HG03039 (cell line): ENCODE measurements around the gene APOH.

ENCODE experiments used
- ATAC-seq: cut with Tn5 transposase; IDR thresholded peaks from one replicate; pipeline ENCODE4 v1.9.1; 2021; ENCODE audit warnings: mild to moderate bottlenecking, moderate library complexity; ENCODE audit not compliant: unreplicated experiment

APOH gene

DNA sequence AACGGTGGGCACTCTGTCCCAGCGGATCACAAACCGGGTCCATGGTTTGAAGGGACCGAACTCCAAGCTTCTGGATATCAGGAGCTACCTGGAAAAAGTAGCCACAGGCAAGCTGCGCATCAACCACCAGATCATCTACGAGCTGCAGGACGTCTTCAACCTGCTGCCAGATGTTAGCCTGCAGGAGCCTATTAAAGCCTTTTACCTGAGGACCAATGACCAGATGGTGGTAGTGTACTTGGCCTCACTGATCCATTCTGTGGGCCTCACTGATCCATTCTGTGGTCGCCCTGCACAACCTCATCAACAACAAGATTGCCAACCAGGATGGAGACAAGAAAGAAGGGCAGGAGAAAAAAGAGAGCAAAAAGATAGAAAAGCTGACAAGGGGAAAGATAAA lies 31.0 kb downstream of the APOH start:
- ATAC-seq: no peak

DNA sequence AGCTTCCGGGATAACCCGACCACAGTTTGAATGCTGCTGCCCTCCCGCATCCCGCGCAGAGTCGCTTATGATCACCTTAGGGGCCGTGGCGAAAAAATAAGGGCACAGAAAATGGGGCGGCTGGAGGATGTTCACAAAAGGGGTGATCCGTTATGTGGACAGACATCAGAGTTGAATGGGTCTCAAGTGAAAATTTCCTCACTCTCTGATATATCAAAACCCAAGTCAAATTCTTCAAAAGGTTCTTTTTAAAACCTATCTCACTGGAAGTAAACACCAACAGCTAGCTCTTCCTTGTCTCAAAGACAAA lies 36.9 kb downstream of the APOH start:
- peak; percentile 9 for ATAC-seq

DNA sequence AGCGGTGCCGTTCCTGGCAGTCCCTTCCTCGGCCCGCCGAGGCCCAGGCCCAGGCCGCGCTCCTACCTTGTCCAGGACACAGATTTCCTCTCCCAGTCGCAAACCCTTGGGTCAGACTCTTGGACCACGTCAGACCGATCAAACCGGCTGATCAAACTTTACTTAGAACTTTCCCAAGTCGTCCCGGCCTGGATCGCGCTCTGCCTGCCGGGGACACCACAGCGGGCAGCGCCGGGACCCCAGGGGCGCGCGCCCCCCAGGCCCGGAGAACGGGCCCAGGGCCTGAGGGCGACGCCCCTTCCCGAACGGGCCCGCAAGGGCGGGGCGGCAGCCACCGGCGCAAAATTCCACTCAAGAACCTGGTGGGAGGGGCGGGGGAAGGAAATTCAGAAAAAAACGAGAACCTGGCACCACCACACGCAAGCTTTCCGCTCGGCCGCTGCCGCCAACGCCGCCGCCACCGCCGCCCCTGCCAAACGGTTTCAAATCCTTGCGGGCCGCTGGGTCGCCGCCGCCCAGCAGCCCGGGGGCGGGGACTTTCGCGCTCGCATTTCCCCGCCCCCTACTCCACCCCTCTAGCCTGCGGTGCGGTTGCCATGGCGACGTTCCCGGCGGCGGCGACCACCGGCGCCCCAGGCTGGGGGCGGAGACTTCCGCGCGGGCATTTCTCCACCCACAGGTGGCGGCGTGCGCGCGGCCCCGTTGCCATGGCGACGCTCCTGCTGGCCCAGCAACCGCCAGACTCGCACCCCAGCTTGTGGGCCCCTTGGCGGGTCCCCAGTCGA lies 37.4 kb downstream of the APOH start, which contains the start of gene CEP112:
Gene CEP112 (minus strand): TSS at position 541 of the 785 bp plus-strand sequence.
- peak; percentile 76 for ATAC-seq

DNA sequence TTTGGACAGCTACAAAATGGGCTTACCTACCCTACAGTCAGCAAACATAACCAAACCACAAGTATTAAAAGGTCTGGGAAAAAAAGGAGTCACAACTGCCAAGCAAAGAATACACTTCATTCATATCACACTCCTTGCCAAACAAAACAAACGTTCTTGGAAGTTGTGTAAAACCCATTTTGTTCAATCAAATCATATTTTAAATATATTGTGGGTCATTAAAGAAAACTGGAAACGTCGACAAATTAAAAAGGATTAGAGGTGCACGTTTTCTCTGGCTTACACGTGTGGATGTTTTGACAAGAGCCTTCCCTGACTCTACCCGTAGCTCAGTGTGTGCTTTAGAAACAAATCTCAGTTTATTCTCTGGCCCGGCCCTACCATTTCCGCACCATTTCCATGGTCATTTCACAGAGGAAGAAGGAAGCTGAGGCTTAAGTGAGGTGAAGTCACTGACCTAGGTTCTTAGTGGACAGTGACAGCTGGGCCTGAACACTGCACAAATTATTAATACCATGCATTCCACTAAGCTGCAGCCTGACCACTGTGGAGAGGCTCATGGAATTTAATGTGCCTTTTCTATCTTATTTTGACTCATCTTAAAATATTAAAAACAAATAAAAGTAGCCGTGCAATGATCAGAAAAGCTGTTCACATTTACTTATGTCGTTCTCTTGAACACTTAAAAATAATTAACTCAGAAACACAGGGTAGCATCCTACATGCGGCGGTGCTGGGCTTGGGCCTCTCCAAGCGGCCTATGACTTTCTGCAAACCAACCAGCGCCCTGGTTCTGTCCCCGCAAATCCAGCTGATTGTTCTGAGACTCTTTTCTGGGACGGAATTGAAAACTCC lies 38.2 kb downstream of the APOH start:
- ATAC-seq: no peak

DNA sequence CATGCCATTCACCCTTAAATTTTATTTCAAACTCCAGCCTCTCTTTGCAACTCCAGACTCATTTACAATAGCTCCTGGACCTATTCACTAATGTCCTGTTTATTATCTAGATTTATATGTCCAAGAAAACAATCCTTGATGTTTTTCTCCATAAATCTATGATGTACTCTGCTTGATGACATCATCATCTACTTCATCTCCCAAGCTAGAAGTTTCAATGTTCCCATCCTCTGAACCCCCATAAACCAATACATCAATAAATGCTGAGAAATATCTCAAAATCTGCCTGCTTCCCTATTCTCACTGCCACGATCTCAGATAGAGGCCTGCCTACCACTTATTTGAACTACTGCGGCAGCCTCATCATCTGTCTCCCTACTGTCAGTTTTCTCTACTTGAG lies 41.5 kb downstream of the APOH start:
- ATAC-seq: no peak

DNA sequence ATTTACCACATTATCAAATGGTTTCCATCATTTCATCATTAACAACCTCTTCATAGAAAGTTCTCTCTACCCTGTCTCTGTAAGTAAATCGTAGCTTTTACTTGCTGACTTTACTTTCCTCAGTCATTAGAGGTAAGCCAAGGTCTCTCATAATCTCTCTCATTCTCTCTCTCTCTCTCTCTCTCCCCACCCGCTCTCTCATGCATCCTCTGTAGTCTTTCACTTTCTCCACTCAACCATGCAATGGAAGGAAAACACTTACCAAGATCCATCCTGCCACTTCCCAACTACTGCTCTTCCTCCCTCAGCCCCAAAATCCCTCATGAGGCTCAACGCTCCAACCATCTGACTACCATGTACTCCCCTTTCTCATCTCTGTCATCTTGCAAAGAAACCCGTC lies 43.4 kb downstream of the APOH start:
- no peak for ATAC-seq

DNA sequence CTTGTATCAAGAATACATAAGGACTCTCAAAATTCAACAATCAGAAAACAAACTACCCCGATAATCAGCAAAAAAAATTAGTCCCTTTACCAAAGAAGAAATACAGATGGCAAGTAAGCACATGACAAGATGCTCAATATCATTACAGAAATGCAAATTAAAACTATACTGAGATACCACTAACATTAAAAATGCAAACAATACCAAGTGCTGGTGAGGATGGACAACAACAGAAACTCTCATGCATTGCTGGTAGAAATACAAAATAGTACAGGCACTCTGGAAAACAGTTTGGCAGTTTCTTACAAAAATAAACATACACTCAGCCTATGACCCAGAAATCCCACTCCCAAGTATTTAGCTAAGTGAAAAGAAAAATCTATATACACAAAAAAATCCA lies 44.8 kb downstream of the APOH start:
- ATAC-seq: no peak

DNA sequence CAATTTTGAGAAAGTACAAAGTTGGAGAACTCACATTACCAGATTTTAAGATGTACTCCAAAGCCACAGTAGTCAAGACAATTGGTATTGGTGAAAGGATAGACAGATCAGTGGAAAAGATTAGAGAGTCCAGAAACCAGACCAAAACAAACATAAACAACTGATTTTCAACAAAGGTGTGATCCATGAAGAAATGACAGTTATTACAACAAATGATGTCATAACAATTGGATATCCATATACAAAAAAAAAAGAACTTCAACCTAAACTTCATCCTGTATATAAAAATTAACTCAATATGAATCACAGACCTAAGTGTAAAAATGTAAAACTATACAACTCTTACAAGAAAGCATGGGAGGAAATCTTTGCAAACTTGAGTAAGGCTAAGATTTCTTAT lies 45.7 kb downstream of the APOH start:
- no peak for ATAC-seq

DNA sequence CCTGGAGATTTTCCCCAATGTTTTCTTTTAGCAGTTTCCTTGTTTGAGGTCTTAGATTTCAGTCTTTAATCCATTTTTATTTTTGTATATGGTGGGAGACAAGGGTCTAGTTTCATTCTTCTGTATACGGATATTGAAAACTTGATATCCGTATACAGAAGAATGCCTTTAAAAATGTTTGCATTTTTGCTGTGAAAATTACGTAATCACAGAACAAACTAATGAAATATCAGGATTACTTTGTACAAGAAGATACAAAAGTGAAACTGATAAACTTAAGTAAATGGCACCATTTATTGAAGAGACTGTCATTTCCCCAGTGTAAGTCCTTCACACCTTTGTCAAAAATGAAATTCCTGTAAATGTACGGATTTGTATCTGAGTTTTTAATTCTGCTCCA lies 50.6 kb downstream of the APOH start:
- no peak for ATAC-seq

DNA sequence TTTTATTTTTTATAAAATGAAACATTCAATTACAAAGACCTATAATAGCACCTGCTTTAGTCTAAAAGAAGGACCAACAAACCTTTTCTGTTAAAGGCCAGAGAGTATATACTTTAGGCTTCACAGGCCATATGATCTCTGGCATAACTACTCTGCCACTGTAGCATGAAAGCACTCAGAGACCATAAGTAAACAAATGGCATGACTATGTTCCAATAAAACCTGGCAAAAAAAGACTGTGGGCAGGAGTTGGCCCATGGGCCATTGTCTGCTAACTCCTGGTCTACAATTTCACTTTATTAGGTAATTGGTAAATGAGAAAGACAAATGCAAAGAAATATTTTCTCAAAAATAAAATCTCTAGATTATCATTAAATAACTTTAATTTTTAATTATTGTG lies 52.2 kb downstream of the APOH start:
- no peak for ATAC-seq

DNA sequence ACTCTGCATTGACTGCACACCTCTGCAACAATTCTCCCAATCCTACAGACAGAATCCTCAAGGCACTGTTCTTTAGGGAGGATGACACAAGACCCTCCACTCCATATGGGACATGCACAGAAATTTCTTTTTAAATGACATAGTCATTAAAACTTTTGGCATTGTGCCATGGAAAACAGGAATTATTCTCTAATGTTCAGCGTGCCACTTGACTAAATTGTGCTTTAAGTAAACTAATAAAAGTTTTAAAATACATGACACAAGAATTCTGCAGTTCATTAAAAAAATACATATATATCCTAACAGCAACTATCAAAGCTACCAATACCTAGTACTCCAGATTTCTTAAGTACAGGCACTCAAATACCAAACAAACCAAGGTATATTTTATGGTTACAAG lies 53.3 kb downstream of the APOH start:
- no peak for ATAC-seq

DNA sequence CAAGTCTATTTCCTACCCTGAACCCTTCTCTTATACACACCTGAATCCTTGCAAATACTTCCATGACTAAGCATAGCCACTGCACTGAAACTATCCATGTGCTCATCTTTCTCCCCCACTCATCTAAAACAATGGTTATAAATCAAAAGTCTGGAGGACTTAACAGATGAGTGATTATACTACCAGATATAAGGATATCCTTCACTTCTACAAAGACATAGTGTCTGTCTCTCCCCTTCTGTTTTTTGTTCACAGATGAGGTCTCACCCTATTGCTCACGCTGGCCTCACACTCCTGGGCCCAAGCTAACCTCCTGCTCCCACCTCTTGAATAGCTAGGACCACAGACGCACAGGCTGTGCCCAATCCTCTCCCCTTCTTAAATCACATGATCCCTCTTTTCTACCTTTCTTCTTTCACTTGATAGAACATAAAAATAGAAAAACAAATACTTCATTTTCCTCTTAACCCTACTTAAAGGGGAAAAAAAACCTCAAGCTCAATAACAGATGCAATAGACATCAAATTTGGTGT lies 56.5 kb downstream of the APOH start:
- ATAC-seq: no peak

DNA sequence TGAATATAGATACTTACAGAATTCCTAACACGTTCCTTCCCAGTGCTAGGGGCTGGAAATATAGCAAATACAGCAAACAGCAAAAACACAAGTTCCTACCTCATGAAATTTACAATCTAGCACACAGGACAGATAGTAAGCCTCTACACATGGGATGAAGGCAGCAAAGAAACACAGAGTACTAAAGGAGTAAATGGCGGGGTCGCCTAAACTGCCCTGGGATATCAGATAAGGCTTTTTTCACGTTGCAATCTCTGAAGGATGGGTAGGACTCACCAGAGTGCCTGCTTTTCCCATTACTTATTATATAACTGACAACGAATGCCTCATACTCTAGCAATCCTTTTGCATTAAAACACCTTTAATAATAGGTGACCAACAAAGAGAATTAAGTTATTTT lies 57.1 kb downstream of the APOH start:
- no peak for ATAC-seq

DNA sequence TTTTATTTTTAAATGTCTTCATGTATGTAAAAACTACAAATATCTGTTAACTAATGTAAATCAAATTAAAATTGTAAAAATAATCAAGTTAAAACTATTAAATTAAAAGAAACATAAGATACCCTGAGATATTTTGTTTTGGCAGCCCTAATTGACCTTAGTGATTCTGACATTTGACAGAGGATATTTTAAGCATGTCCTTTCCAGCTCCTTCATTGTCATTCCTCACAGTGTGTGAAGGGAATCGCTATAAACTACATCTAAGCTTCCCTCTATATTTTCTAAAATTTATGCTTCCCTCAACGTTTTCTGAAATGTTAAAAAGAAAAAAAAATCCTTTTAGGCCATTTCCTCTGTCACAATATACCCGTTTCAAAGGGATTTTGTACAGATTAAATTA lies 57.5 kb downstream of the APOH start:
- ATAC-seq: no peak

DNA sequence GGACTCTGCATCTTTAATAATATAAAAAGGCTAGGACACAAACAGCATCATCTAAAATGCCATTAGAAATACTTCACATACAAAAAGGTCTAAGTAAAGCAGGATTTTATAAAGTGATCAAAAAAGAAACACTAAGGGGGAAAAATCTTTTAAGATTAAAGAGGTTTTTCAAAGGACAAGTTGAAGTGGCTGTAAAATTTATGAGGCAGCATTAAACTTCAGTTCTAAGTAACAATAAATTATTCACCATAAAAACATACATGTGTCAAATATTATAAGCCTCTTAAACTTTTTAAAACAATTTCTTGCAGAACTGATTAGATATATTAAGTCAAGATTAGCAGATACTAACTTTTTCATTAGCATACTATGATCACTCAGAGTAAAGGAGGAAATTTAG lies 58.0 kb downstream of the APOH start:
- ATAC-seq: no peak

DNA sequence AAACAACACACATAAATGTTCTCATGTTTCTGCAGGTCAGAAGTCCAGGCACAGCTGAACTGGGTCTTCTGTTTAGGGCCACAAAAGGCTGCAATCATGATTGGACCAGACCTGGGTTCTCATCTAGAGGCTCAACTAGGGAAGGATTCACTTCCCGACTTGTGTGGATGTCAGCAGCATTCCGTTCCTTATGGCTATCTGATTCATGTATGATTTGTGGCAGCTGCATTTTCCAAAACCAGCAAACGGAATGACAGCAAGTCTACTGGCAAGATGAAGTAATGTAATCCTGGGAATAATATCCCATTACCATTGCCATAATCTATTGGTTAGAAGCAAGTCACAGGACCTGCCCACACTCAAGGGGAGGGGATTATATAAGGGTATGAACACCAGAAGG lies 59.4 kb downstream of the APOH start:
- no peak for ATAC-seq

DNA sequence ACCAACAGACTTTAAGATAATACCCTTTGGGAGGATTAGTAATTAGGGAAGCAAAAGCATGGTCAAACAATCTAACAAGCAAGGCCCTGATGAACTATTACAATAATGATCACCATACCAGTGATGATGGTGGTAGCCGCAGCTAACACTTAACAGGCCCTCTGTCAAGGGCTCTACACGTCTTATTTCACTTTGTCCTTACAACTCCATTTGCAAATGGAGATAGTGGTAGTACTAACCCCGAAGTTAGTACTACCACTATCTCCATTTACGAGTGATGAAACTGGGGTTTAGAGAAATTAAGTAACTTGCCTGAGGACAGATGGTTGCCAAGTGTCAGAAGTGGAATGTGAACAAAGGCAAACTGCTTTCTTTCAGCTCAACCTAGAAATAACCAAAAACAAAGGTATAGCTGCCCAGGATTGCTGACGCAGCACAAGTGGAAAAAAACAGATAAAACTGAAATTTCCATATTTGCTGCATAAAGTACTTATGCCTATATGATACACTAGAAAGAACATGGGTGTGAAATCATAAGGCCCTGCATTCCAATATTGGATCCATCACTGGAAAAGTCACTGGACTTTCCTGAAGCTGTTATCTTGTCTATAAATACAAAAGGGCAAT lies 61.9 kb downstream of the APOH start:
- ATAC-seq: no peak

DNA sequence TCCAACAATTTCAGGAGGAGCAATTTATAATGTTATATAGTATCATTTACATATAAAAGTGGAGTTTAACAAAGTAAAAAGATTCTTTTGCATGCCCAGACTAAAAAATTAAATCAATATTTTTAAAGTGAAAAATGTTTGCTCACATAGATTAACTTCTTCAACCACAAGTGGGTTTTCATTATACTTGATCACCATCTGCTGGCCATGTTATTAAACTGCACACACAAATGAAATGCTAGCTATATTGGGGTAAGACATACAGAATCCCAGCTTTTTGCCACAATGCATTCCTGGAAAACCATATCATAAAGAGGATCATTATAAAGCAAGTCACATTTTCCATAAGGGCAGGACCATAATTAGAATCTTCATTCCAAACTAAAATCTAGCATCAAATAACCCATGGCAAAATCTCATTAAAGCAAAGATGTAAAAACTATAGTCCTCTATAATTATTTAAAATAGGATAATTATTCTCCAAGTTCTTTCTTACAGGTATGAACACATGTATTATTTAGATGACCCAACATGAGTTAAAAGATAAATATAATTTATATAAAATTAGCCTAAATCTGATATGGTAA lies 63.6 kb downstream of the APOH start:
- no peak for ATAC-seq
